NCI-H1092 (cell line): ENCODE data around the gene RXRG.

Experiments used
- DNase-seq: peaks from one replicate; lab custom pipeline; 2025; lab: John Stamatoyannopoulos, UW

The RXRG gene

GRCh38 chr1:165409657-165410358 lies 35.1 kb downstream of the RXRG start:
- no peak for DNase-seq

GRCh38 chr1:165408518-165408917 lies 36.4 kb downstream of the RXRG start:
- DNase-seq: peak; percentile 29

GRCh38 chr1:165407398-165407797 lies 37.5 kb downstream of the RXRG start:
- DNase-seq: no peak

- DNase-seq: no peak
Observed at GRCh38 chr1:165403835-165404482, 41.0 kb downstream of the RXRG start.

- DNase-seq: no peak
Observed at GRCh38 chr1:165402517-165403111, 42.3 kb downstream of the RXRG start.

- DNase-seq: no peak
Observed at GRCh38 chr1:165397944-165398343, 47.0 kb downstream of the RXRG start.

- DNase-seq: no peak
Observed at GRCh38 chr1:165395901-165396300, 49.0 kb downstream of the RXRG start.

- no peak for DNase-seq
Observed at GRCh38 chr1:165395478-165395877, 49.4 kb downstream of the RXRG start.

GRCh38 chr1:165392634-165393571 lies 52.0 kb downstream of the RXRG start:
- peak; percentile 68 for DNase-seq

- DNase-seq: no peak
Observed at GRCh38 chr1:165389609-165390008, 55.3 kb downstream of the RXRG start.

- DNase-seq: no peak
Observed at GRCh38 chr1:165387961-165388360, 57.0 kb downstream of the RXRG start.

- no peak for DNase-seq
Observed at GRCh38 chr1:165387505-165387904, 57.4 kb downstream of the RXRG start.

GRCh38 chr1:165383599-165384405 lies 61.1 kb downstream of the RXRG start:
- DNase-seq: no peak

GRCh38 chr1:165383067-165383466 lies 61.9 kb downstream of the RXRG start:
- DNase-seq: no peak

GRCh38 chr1:165381745-165382505 lies 63.0 kb downstream of the RXRG start:
- no peak for DNase-seq

- DNase-seq: no peak
Observed at GRCh38 chr1:165376811-165377311, 68.1 kb downstream of the RXRG start.

GRCh38 chr1:165376041-165376810 lies 68.7 kb downstream of the RXRG start:
- DNase-seq: peak; percentile 59

- no peak for DNase-seq
Observed at GRCh38 chr1:165375623-165376022, 69.3 kb downstream of the RXRG start.

GRCh38 chr1:165371588-165372225 lies 73.2 kb downstream of the RXRG start:
- DNase-seq: no peak
